Upper lobe of right lung (tissue), 1 donor: ENCODE data around the gene MACC1. TPM values are rescaled to one million over a fixed set of nuclear protein-coding genes. Genes with fewer than 3 reads are reported as not detected.

ENCODE experiments used
- ATAC-seq: fragments of 200-7000 bp; cut with Tn5 transposase; one replicate; pipeline ENCODE4 v1.9.1; 2020; ENCODE audit warnings: mild to moderate bottlenecking, moderate library complexity
- DNase-seq: peaks from one replicate; pipeline ENCODE4 v3.0.0-alpha.2; 2020
- H3K27ac ChIP-seq: fragments of 200-600 bp; one replicate; pipeline ENCODE4 v1.8.0; 2022
- H3K27me3 ChIP-seq: fragments of 200-600 bp; one replicate; pipeline ENCODE4 v1.8.0; 2022; ENCODE audit warnings: mild to moderate bottlenecking
- H3K36me3 ChIP-seq: fragments of 200-600 bp; one replicate; pipeline ENCODE4 v1.8.0; 2022
- H3K4me1 ChIP-seq: fragments of 200-600 bp; one replicate; pipeline ENCODE4 v1.8.0; 2022
- H3K4me3 ChIP-seq: fragments of 200-600 bp; one replicate; pipeline ENCODE4 v1.8.0; 2022; ENCODE audit warnings: mild to moderate bottlenecking
- H3K9me3 ChIP-seq: fragments of 200-600 bp; one replicate; pipeline ENCODE4 v1.8.0; 2022
- intact Hi-C: fragments of 100-400 bp; cut with DNase I; formaldehyde crosslinking; loops from one replicate; pipeline ENCODE4 v1.11.0; 2022
- total RNA-seq: library from RNA; stranded (reverse); fragmentation: NEBNext Ultra II Directional; extraction: Animal tissue kit (Norgen Biotek cat#: 25700); gene quantifications from one replicate; pipeline ENCODE4 v1.2.1, GENCODE V29; 2021
- TF ChIP-seq, protein P1 (sequence below): fragments of 200-600 bp; IDR thresholded peaks from one replicate; pipeline ENCODE4 v1.8.0; 2022; ENCODE audit warnings: antibody characterized with exemption
- donor health status: DM: no; HTN: yes; CAD: no; lungs with severe emphysema.

The MACC1 gene
- total RNA-seq, 1 donor from 2014 or later: 22.1 TPM

DNA sequence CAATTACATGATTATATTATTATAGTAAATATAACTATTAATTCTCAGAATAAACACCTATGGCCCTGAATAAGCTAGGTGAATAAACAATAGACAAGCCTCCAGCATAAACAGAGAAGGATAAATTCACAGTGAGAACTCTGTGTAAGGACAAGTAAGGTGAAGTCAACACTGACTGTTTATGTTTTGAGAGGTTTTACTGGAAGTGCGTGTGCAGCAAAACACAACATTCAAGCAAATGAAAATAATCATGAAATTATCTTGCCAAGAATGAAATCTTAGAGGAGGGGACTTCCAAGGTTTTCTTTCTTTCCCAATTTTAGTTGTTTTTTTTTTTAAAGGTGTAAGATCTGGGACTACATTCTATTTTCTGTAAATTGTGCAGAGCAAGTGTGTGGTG, 112.5 kb downstream of the MACC1 start:
- Histone ChIP-seq H3K27ac (no peak overlapping the region), H3K4me3 (no peak overlapping the region), H3K36me3 (no peaks in the 10 kb centered on the region), H3K4me1 (no peaks in the 10 kb centered on the region), H3K9me3 (no peaks in the 10 kb centered on the region), H3K27me3 (no peaks in the 10 kb centered on the region)
- ATAC-seq (no peak), DNase-seq (no peak)
- intact Hi-C loops: no loop called here
- TF ChIP-seq, protein P1, sequence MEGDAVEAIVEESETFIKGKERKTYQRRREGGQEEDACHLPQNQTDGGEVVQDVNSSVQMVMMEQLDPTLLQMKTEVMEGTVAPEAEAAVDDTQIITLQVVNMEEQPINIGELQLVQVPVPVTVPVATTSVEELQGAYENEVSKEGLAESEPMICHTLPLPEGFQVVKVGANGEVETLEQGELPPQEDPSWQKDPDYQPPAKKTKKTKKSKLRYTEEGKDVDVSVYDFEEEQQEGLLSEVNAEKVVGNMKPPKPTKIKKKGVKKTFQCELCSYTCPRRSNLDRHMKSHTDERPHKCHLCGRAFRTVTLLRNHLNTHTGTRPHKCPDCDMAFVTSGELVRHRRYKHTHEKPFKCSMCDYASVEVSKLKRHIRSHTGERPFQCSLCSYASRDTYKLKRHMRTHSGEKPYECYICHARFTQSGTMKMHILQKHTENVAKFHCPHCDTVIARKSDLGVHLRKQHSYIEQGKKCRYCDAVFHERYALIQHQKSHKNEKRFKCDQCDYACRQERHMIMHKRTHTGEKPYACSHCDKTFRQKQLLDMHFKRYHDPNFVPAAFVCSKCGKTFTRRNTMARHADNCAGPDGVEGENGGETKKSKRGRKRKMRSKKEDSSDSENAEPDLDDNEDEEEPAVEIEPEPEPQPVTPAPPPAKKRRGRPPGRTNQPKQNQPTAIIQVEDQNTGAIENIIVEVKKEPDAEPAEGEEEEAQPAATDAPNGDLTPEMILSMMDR: no peak

GRCh38 chr7:20102982-20103381, 114.2 kb downstream of the MACC1 start:
- ATAC-seq (no peak), DNase-seq (no peak)
- Histone ChIP-seq H3K27me3 (no peaks in the 10 kb centered on the region), H3K9me3 (no peaks in the 10 kb centered on the region), H3K27ac (no peak overlapping the region), H3K36me3 (no peaks in the 10 kb centered on the region), H3K4me3 (no peak overlapping the region), H3K4me1 (no peaks in the 10 kb centered on the region)
- TF ChIP-seq, protein P1: no peak
- intact Hi-C loops: no loop called here

- TF ChIP-seq, protein P1: no peak
Measured at GRCh38 chr7:20095862-20096261, 121.3 kb downstream of the MACC1 start.

DNA sequence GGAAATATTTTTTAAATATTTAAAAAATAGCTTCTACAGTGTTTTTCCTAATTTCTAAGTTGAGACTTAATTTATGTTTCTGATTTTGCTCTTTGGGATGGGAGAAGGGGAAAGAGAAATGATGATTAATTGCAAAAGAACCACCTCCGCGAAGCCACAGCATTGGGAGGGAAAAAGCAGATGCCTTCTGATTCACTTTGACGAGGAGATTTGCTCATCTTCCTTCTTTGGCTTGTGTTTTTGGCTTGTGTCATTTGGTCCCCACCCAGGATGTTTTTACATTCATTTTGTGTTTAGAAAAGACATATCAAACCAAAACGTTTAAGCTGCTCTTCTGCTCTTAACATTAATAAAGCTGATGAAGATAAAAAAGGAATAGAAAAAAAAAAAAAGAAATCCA, 121.7 kb downstream of the MACC1 start:
- no peak for ATAC-seq
- Histone ChIP-seq H3K27me3 (no peaks in the 10 kb centered on the region), H3K9me3 (no peaks in the 10 kb centered on the region), H3K36me3 (no peaks in the 10 kb centered on the region), H3K27ac (no peak overlapping the region), H3K4me1 (no peaks in the 10 kb centered on the region), H3K4me3 (no peak overlapping the region)
- DNase-seq: no peak
- intact Hi-C loops: no loop called here
- TF ChIP-seq, protein P1: no peak

More at GRCh38 chr7:20095862-20096261, 121.3 kb downstream of the MACC1 start:
- ATAC-seq: no peak
- DNase-seq: no peak
- H3K27me3 ChIP-seq: no peaks in the 10 kb centered on the region
- no peak overlapping the region for H3K27ac ChIP-seq
- H3K4me3 ChIP-seq: no peak overlapping the region
- H3K36me3 ChIP-seq: no peaks in the 10 kb centered on the region
- no peaks in the 10 kb centered on the region for H3K4me1 ChIP-seq
- intact Hi-C loops: no loop called here
- H3K9me3 ChIP-seq: no peaks in the 10 kb centered on the region

GRCh38 chr7:20089431-20089830, 127.8 kb downstream of the MACC1 start:
- H3K27me3 ChIP-seq: no peaks in the 10 kb centered on the region
- ATAC-seq (no peak), DNase-seq (no peak)
- no peak overlapping the region for H3K4me3 ChIP-seq
- no peaks in the 10 kb centered on the region for H3K36me3 ChIP-seq
- no peaks in the 10 kb centered on the region for H3K4me1 ChIP-seq
- no peaks in the 10 kb centered on the region for H3K9me3 ChIP-seq
- TF ChIP-seq, protein P1: no peak
- H3K27ac ChIP-seq: no peak overlapping the region
- intact Hi-C loops: no loop called here

GRCh38 chr7:20085086-20085485, 132.1 kb downstream of the MACC1 start:
- Histone ChIP-seq H3K9me3 (no peaks in the 10 kb centered on the region), H3K4me3 (no peak overlapping the region), H3K27ac (no peak overlapping the region), H3K36me3 (no peaks in the 10 kb centered on the region), H3K4me1 (no peaks in the 10 kb centered on the region), H3K27me3 (no peaks in the 10 kb centered on the region)
- no peak for ATAC-seq
- TF ChIP-seq, protein P1: no peak
- no peak for DNase-seq
- intact Hi-C loops: no loop called here
